Cardiac muscle cell (in vitro differentiated cells and primary cell): ENCODE results near the gene MPPED2. TPM values are rescaled to one million over a fixed set of nuclear protein-coding genes. Genes with fewer than 3 reads are reported as not detected.
A peak's percentile ranks its signal among the peaks of the same experiment; 100 is the strongest.

Experiments
- DNase-seq, 2 donors: peaks; one replicate each; pipeline versions ENCODE4 v3.0.0 to v3.0.0-alpha.2; 2010 to 2017; ENCODE audit warnings: low read depth in 1 of 2, low spot score in 1 of 2
- H3K27ac ChIP-seq: fragments of 200-600 bp; sonication (generic); 2 replicates; pipeline ENCODE4 v1.5.1; 2016
- H3K27me3 ChIP-seq: fragments of 200-600 bp; sonication (generic); 2 replicates; pipeline ENCODE4 v1.6.0; 2016; ENCODE audit warnings: control low read depth
- H3K36me3 ChIP-seq: fragments of 200-600 bp; sonication (generic); 2 replicates; pipeline ENCODE4 v1.5.1; 2016; ENCODE audit warnings: control low read depth
- H3K4me1 ChIP-seq: fragments of 200-600 bp; sonication (generic); 2 replicates; pipeline ENCODE4 v1.8.1; 2017; ENCODE audit warnings: low read depth, mild to moderate bottlenecking, mixed run types
- H3K4me3 ChIP-seq: fragments of 200-600 bp; sonication (generic); 2 replicates; pipeline ENCODE4 v1.5.1; 2016; ENCODE audit warnings: mild to moderate bottlenecking
- H3K9me3 ChIP-seq: fragments of 200-600 bp; sonication (generic); 2 replicates; pipeline ENCODE4 v1.5.1; 2017; ENCODE audit warnings: low read depth, mild to moderate bottlenecking, control low read depth
- CTCF ChIP-seq: IDR thresholded peaks from 2 replicates; pipeline ENCODE4 v1.5.1; 2012; ENCODE audit warnings: low read depth, mild to moderate bottlenecking, low read length
- polyA plus RNA-seq: library from polyadenylated mRNA; unstranded; fragments of >200 nt; fragmentation: Nextera tagmentation; extraction: Ambion mirVana; gene quantifications from 2 replicates; pipeline ENCODE4 v1.2.1, GENCODE V29; 2016
- total RNA-seq: library from RNA; depleted of rRNA; stranded (reverse); fragments of >200 nt; gene quantifications from 2 replicates; pipeline ENCODE4 v1.2.3, GENCODE V29; 2016

Gene MPPED2
- total and polyA plus RNA-seq, 2 experiments from 2014 or later, result 32.5 to 54.4 TPM

- Histone ChIP-seq H3K27me3 (no peaks in the 10 kb centered on the region), H3K27ac (peak overlapping the region; percentile 81), H3K36me3 (no peaks in the 10 kb centered on the region), H3K4me3 (no peak overlapping the region), H3K4me1 (peaks cover 63% of the 10 kb centered on the region), H3K9me3 (no peaks in the 10 kb centered on the region)
- peak in 1 of 2 donors; percentile 35 for DNase-seq
- TF ChIP-seq CTCF, result no peak
Measured at GRCh38 chr11:30422447-30423278, 163.5 kb downstream of the MPPED2 start.

- no peaks in the 10 kb centered on the region for H3K36me3 ChIP-seq
Measured at GRCh38 chr11:30420233-30420787, 165.8 kb downstream of the MPPED2 start.

GRCh38 chr11:30414806-30415205 is 171.3 kb downstream of the MPPED2 start:
- TF ChIP-seq CTCF, result no peak

More at GRCh38 chr11:30420233-30420787, 165.8 kb downstream of the MPPED2 start:
- DNase-seq, result no peak
- no peak for TF ChIP-seq CTCF
- Histone ChIP-seq H3K4me3 (no peak overlapping the region), H3K4me1 (peaks cover 44% of the 10 kb centered on the region), H3K27me3 (no peaks in the 10 kb centered on the region), H3K27ac (no peak overlapping the region), H3K9me3 (no peaks in the 10 kb centered on the region)

GRCh38 chr11:30414244-30414643 is 171.9 kb downstream of the MPPED2 start:
- no peaks in the 10 kb centered on the region for H3K27me3 ChIP-seq
- peaks cover 6% of the 10 kb centered on the region for H3K36me3 ChIP-seq
- peak overlapping the region; percentile 55 for H3K27ac ChIP-seq
- no peaks in the 10 kb centered on the region for H3K9me3 ChIP-seq
- TF ChIP-seq CTCF, result no peak
- peaks cover 20% of the 10 kb centered on the region for H3K4me1 ChIP-seq
- DNase-seq, result no peak
- no peak overlapping the region for H3K4me3 ChIP-seq

More at GRCh38 chr11:30414806-30415205, 171.3 kb downstream of the MPPED2 start:
- Histone ChIP-seq H3K27ac (no peak overlapping the region), H3K4me1 (peaks cover 20% of the 10 kb centered on the region), H3K36me3 (peaks cover 6% of the 10 kb centered on the region), H3K9me3 (no peaks in the 10 kb centered on the region), H3K27me3 (no peaks in the 10 kb centered on the region), H3K4me3 (no peak overlapping the region)
- no peak for DNase-seq

- Histone ChIP-seq H3K27ac (no peak overlapping the region), H3K4me3 (no peak overlapping the region), H3K27me3 (no peaks in the 10 kb centered on the region), H3K9me3 (no peaks in the 10 kb centered on the region), H3K4me1 (peaks cover 20% of the 10 kb centered on the region), H3K36me3 (peaks cover 6% of the 10 kb centered on the region)
- no peak for DNase-seq
- TF ChIP-seq CTCF, result no peak
Measured at GRCh38 chr11:30412509-30412908, 173.6 kb downstream of the MPPED2 start.
